HepG2 (cell line): ENCODE measurements around the gene KCTD13. TPM values are rescaled to one million over a fixed set of nuclear protein-coding genes. Genes with fewer than 3 reads are reported as not detected.

Experiments
- EHMT2 ChIP-seq: fragments of 200-600 bp; sonication (generic); IDR thresholded peaks from 2 replicates; pipeline ENCODE4 v1.7.0; 2017; ENCODE audit warnings: antibody characterized with exemption, low read depth, low read length, borderline replicate concordance
- HDAC2 ChIP-seq: sonication (generic); formaldehyde crosslinking; IDR thresholded peaks from 2 replicates; pipeline ENCODE4 v1.4.0; 2020; ENCODE audit warnings: missing genetic modification reagents
- IRF2 ChIP-seq: IDR thresholded peaks from 2 replicates; pipeline ENCODE4 v1.6.1; 2018; ENCODE audit warnings: missing genetic modification reagents, missing compliant biosample characterization
- IRF9 ChIP-seq: sonication (generic); formaldehyde crosslinking; IDR thresholded peaks from 2 replicates; pipeline ENCODE4 v1.8.0; 2022; ENCODE audit warnings: missing genetic modification reagents, mild to moderate bottlenecking, borderline replicate concordance
- LBX2 ChIP-seq: sonication (generic); formaldehyde crosslinking; IDR thresholded peaks from 2 replicates; pipeline ENCODE4 v1.5.0; 2020; ENCODE audit warnings: missing genetic modification reagents, mild to moderate bottlenecking, borderline replicate concordance
- MAX ChIP-seq: IDR thresholded peaks from 2 replicates; pipeline ENCODE4 v1.6.1; 2012; ENCODE audit warnings: inconsistent platforms
- MBD4 ChIP-seq: IDR thresholded peaks from 2 replicates; pipeline ENCODE4 v1.6.1; 2012; ENCODE audit warnings: low read length, inconsistent platforms, borderline replicate concordance
- MIXL1 ChIP-seq: IDR thresholded peaks from 2 replicates; pipeline ENCODE4 v1.6.1; 2016
- MYC ChIP-seq: sonication (generic); formaldehyde crosslinking; IDR thresholded peaks from 2 replicates; pipeline ENCODE4 v1.9.0; 2021; ENCODE audit warnings: missing genetic modification reagents, borderline replicate concordance
- PHF5A ChIP-seq: IDR thresholded peaks from one replicate; pipeline ENCODE4 v1.6.1; 2018; ENCODE audit warnings: low read depth, missing genetic modification reagents; ENCODE audit not compliant: unreplicated experiment
- SAP130 ChIP-seq: IDR thresholded peaks from 2 replicates; pipeline ENCODE4 v1.6.1; 2016; ENCODE audit warnings: low read depth
- SIX1 ChIP-seq: sonication (generic); formaldehyde crosslinking; IDR thresholded peaks from 2 replicates; pipeline ENCODE4 v1.4.0; 2020; ENCODE audit warnings: missing genetic modification reagents, borderline replicate concordance
- SUZ12 ChIP-seq: fragments of 150-350 bp; IDR thresholded peaks from 2 replicates; pipeline ENCODE4 v1.6.1; 2014; ENCODE audit warnings: low read depth, low read length
- YEATS4 ChIP-seq: sonication (generic); formaldehyde crosslinking; IDR thresholded peaks from 2 replicates; pipeline ENCODE4 v1.4.0; 2020; ENCODE audit warnings: missing genetic modification reagents, borderline replicate concordance
- ZEB1 ChIP-seq: IDR thresholded peaks from 2 replicates; pipeline ENCODE4 v1.6.1; 2012; ENCODE audit warnings: mild to moderate bottlenecking, low read depth, inconsistent platforms; ENCODE audit not compliant: insufficient replicate concordance
- ZFP37 ChIP-seq: sonication (generic); formaldehyde crosslinking; IDR thresholded peaks from 2 replicates; pipeline ENCODE4 v1.4.0; 2020; ENCODE audit warnings: missing genetic modification reagents, borderline replicate concordance
- ZNF280B ChIP-seq: sonication (generic); formaldehyde crosslinking; IDR thresholded peaks from 2 replicates; pipeline ENCODE4 v1.5.0; 2020; ENCODE audit warnings: missing genetic modification reagents, mild to moderate bottlenecking, borderline replicate concordance
- ZNF280D ChIP-seq: sonication (generic); formaldehyde crosslinking; IDR thresholded peaks from 2 replicates; pipeline ENCODE4 v1.5.1; 2020; ENCODE audit warnings: mild to moderate bottlenecking, missing genetic modification reagents
- ZNF317 ChIP-seq: sonication (generic); formaldehyde crosslinking; IDR thresholded peaks from 2 replicates; pipeline ENCODE4 v1.5.0; 2020; ENCODE audit warnings: mild to moderate bottlenecking, missing genetic modification reagents
- ZNF563 ChIP-seq: sonication (generic); formaldehyde crosslinking; IDR thresholded peaks from 2 replicates; pipeline ENCODE4 v1.8.0; 2022; ENCODE audit warnings: mild to moderate bottlenecking, moderate library complexity, missing genetic modification reagents
- ZNF580 ChIP-seq: IDR thresholded peaks from 2 replicates; pipeline ENCODE4 v1.6.1; 2016; ENCODE audit warnings: low read depth, borderline replicate concordance
- ZNF598 ChIP-seq: sonication (generic); formaldehyde crosslinking; IDR thresholded peaks from 2 replicates; pipeline ENCODE4 v1.5.1; 2020; ENCODE audit warnings: mild to moderate bottlenecking, missing genetic modification reagents, borderline replicate concordance
- ZNF7 ChIP-seq: IDR thresholded peaks from 2 replicates; pipeline ENCODE4 v1.6.1; 2016; ENCODE audit warnings: missing biosample characterization, missing genetic modification reagents
- ZNF747 ChIP-seq: sonication (generic); formaldehyde crosslinking; IDR thresholded peaks from 2 replicates; pipeline ENCODE4 v1.8.1; 2023; ENCODE audit warnings: missing genetic modification reagents, mild to moderate bottlenecking, borderline replicate concordance
- polyA plus RNA-seq, 8 experiments: library from polyadenylated mRNA; depleted of rRNA in 3 of 8; stranded (reverse) in 7 of 8; unstranded in 1 of 8; fragments of >200 nt; fragmentation: Illumina TruSeq in 4 of 8; extraction: Trizol in 4 of 8; gene quantifications; 2 replicates each; pipeline versions ENCODE4 v1.2.1 to v1.2.3, GENCODE V29; 2011 to 2016; ENCODE audit warnings: low read depth in 4 of 8, missing spikeins in 1 of 8, mixed read lengths in 1 of 8; ENCODE audit not compliant: insufficient read depth in 1 of 8
- total RNA-seq, 5 experiments: library from RNA; depleted of rRNA; stranded (reverse); fragments of >200 nt; fragmentation: Illumina TruSeq; extraction: Trizol; gene quantifications; 2 replicates each; pipeline ENCODE4 v1.2.3, GENCODE V29; 2016; ENCODE audit warnings: low read depth in 1 of 5

KCTD13 gene
- total and polyA plus RNA-seq, 2 of the 13 experiments (the other 11 are each of a cell fraction or from before 2014, with no cell fraction given), result 6.3 to 14.7 TPM

- no peak for TF ChIP-seq LBX2 (CRISPR knock-in tag)
- 0 out of 2 replicates have a peak, but pooled peaks have one; percentile 15 for TF ChIP-seq ZNF7 (CRISPR knock-in tag)
- 0 out of 2 replicates have a peak, but pooled peaks have one; percentile 15 for TF ChIP-seq ZNF747 (CRISPR knock-in tag)
- TF ChIP-seq SUZ12, result no peak
- TF ChIP-seq YEATS4 (CRISPR knock-in tag), result no peak
- TF ChIP-seq MYC (CRISPR knock-in tag), result no peak
- no peak for TF ChIP-seq EHMT2
- no peak for TF ChIP-seq ZNF580
- TF ChIP-seq IRF9 (CRISPR knock-in tag), result no peak; the same call in 1 of the 2 replicates
- TF ChIP-seq IRF2 (CRISPR knock-in tag), result no peak
- TF ChIP-seq ZNF280D (CRISPR knock-in tag), result peak; percentile 36; the same call in 1 of the 2 replicates
- TF ChIP-seq PHF5A (CRISPR knock-in tag), result no peak
- TF ChIP-seq ZNF563 (CRISPR knock-in tag), result no peak
- TF ChIP-seq ZNF598, result no peak
- peak; percentile 28; the same call in 1 of the 2 replicates for TF ChIP-seq HDAC2
- TF ChIP-seq SIX1 (CRISPR knock-in tag), result no peak
- TF ChIP-seq MBD4, result no peak
- no peak for TF ChIP-seq ZEB1
- TF ChIP-seq MAX, result no peak; the same call in 1 of the 2 replicates
- no peak; the same call in 1 of the 2 replicates for TF ChIP-seq SAP130 (CRISPR knock-in tag)
- no peak for TF ChIP-seq ZNF280B
- TF ChIP-seq ZFP37 (CRISPR knock-in tag), result no peak
- no peak for TF ChIP-seq MIXL1 (CRISPR knock-in tag)
- TF ChIP-seq ZNF317 (CRISPR knock-in tag), result no peak
Observed at GRCh38 chr16:29900888-29901606, 25.0 kb downstream of the KCTD13 start (continued).
